Measurements from ENCODE around the gene CACNA2D4.

- TF ChIP-seq CTCF (IDR thresholded peaks at IDR 0.05), result no peak
- TF ChIP-seq POLR2A (IDR thresholded peaks at IDR 0.05), result no peak
These were observed 108.8 kb downstream of the CACNA2D4 start for GRCh38 chr12:1809591-1810190.

Data from heart left ventricle (tissue), 13 donors.